AG09319 (cell line): ENCODE data around the gene SPRY2.

Source experiments
- DNase-seq: peaks from one replicate; pipeline ENCODE4 v3.0.0-alpha.2; 2010; ENCODE audit warnings: low read depth; ENCODE audit errors: extremely low read depth
- TF ChIP-seq, protein P1 (sequence below): IDR thresholded peaks from 2 replicates; pipeline ENCODE4 v1.5.1; 2011; ENCODE audit warnings: low read depth, mild to moderate bottlenecking, inconsistent platforms, low read length, moderate library complexity

The SPRY2 gene

DNA sequence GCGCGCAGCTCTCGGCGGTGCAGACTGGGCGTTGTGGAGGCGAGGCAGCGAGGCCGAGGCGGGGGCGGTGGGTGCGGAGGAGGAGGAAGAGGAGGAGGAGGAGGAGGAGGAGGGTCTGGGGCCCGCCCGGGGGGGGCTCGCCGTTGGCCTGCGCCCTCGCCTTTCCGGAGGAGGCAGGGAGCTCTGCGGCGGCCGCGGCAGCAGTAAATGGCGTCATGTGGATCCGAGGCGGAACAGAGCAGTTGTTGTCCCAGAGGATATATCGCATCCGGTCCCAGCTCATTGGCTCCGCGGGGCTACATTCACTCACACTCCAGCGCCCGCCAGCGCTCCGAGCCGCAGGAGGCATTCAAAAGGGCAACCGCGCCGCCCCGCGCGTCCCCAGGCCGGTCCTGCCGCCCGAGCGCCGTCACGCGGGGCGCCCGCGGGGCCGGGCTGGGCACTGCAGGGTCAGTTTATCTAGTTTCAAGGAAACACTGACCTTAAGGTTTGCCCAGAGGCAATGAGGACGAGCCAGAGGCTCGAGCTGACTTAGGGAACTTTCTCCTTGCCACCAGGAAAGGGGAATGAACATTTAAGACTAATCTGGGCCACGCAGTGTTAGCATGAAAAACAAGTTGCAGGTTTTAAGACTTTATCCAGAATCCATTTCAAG, at the start of gene SPRY2:
Gene SPRY2, minus strand, starts transcription at position 26 of the 655 bp plus-strand sequence. CDS start 3,421 bp downstream, outside the sequence.
- DNase-seq, result peak; percentile 92
- TF ChIP-seq, protein P1, sequence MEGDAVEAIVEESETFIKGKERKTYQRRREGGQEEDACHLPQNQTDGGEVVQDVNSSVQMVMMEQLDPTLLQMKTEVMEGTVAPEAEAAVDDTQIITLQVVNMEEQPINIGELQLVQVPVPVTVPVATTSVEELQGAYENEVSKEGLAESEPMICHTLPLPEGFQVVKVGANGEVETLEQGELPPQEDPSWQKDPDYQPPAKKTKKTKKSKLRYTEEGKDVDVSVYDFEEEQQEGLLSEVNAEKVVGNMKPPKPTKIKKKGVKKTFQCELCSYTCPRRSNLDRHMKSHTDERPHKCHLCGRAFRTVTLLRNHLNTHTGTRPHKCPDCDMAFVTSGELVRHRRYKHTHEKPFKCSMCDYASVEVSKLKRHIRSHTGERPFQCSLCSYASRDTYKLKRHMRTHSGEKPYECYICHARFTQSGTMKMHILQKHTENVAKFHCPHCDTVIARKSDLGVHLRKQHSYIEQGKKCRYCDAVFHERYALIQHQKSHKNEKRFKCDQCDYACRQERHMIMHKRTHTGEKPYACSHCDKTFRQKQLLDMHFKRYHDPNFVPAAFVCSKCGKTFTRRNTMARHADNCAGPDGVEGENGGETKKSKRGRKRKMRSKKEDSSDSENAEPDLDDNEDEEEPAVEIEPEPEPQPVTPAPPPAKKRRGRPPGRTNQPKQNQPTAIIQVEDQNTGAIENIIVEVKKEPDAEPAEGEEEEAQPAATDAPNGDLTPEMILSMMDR, result no peak; the same call in 1 of the 2 replicates

DNA sequence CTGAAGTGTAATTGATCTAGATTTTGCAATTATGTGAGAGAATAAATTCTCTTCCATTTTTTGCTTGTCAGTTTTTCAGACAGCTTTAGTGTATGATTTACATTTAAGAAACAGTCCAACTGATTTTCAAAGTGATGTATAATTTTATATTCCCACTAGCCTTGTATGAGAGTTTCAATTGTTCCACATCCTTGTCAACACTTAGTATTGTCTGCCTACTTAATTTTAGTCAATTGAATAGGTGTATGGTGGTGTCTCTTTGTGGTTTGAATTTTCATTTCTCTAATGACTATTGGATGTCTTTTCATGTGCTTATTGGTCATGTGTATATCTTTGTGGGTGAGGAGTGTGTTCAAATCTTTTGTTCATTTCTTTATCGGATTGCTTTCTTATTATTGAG, 49.4 kb upstream of the SPRY2 start:
- TF ChIP-seq, protein P1, result no peak
- no peak for DNase-seq

DNA sequence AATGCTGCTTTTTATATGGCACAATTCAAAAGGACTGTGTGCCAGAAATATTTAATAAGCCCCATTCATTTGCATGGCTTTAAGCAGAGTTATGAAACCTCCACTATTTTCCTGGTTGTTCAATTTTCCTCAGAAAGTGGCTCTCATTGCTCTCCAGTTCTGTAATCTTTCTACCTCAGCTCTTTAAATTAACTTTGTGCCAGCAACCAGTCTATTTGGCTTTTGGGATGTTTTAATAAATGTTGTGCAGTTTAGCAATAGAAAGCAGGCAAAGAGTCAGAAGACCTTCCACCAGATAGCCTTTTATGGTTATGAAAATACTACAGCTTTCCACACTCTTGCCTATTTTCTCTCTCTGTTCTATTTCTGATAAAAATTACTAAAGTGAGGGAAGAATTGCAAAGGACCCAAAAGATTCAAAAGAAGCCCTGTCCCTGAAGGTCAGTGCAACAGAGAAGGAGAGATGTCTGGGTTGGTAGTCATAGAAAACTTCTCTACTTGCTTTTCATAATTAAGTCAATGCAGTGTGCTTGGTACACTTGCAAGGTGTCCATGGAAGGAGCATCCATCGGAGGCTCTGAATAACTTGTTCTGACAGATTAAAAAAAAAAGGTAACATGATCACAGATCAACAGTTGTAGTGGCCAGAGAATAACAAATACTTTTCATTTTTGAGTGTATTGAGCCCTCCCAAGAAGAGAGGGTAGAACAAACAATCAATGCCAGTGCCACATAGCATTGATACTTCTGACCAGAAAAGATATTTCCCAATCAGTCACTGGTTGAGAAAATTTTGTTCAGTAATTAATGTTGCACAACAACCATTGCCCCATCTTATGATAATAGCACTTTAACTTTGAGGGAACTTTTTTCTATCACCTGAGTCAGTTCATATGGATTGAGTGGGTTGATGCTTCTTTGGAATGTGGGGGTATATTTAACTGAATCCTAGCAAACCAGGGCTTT, 48.4 kb upstream of the SPRY2 start:
- TF ChIP-seq, protein P1, result no peak
- DNase-seq, result no peak

GRCh38 chr13:80388506-80388905, 47.6 kb upstream of the SPRY2 start:
- TF ChIP-seq, protein P1, result no peak
- DNase-seq, result no peak

DNA sequence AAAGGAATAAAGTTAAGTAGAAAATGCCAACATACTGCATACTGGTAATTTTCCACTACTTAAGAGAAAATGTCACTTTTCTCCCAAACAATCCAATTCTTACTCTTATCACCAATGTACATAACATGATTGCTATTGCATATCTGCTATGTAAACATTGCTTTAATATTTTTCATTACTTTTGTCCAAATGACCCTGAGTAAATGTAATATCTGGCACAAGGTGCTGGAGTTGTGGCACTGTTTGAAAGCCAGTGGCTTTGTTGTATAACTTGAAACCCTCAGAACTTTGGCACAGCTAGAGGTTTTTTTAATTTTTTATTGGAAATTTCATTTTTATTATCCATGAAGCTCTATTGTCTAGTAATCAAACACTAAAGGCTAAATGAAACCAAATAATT, 45.7 kb upstream of the SPRY2 start:
- TF ChIP-seq, protein P1, result no peak
- DNase-seq, result no peak

DNA sequence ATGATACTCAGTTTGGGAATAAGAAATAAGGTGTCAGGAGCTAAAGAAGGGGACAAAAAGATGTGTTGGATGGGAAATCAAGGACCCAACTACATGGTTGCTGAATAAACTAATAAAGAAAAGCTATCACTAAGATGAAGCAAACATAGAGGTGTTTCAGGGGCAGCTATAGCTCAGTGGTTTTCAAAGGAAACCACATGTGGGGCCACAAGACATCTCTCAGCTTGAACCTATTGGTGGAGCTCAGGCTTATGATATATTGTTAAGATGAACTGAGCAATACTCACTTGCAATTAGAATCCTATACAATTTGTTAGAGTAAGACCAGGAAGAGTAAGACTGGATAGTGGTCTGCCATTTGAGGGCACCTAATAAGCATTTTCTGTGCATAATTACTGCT, 45.1 kb upstream of the SPRY2 start:
- TF ChIP-seq, protein P1, result no peak
- no peak for DNase-seq

DNA sequence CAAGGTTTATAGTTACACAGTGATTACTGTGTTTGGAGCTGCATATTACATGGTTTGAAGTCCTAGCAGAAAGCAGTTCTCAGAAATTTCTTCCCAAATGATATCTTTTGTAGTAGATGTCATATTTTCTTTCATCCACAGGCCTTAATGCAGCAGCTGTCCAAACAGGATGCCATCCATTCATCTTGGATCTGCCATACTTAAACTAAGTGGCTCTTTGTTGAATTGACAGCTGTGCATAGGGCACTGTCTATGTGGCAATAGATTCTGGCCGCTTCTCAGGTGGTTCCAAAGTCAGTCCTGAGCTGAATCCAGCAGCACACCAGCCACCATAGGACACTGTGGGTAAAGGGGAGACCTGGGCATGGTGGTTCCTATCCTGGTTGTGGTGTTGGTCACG, 41.6 kb upstream of the SPRY2 start:
- no peak for DNase-seq
- TF ChIP-seq, protein P1, result no peak
